Ishikawa (cell line): ENCODE results near the gene ZNF284.

Experiments
- CEBPB ChIP-seq: IDR thresholded peaks from 2 replicates; pipeline ENCODE4 v1.6.1; 2012
- CREB1 ChIP-seq: IDR thresholded peaks from 2 replicates; pipeline ENCODE4 v1.6.1; 2012; ENCODE audit warnings: low read depth
- EGR1 ChIP-seq: IDR thresholded peaks from 2 replicates; pipeline ENCODE4 v1.6.1; 2012
- EP300 ChIP-seq: IDR thresholded peaks from 2 replicates; pipeline ENCODE4 v1.6.1; 2012; ENCODE audit warnings: borderline replicate concordance
- FOXM1 ChIP-seq: IDR thresholded peaks from 2 replicates; pipeline ENCODE4 v1.6.1; 2012; ENCODE audit warnings: low read depth, borderline replicate concordance
- NFIC ChIP-seq: IDR thresholded peaks from 2 replicates; pipeline ENCODE4 v1.6.1; 2012
- RAD21 ChIP-seq: IDR thresholded peaks from 2 replicates; pipeline ENCODE4 v1.6.1; 2012; ENCODE audit warnings: low read depth
- REST ChIP-seq: IDR thresholded peaks from 2 replicates; pipeline ENCODE4 v1.6.1; 2012; ENCODE audit warnings: low read depth, mild to moderate bottlenecking
- TAF1 ChIP-seq: IDR thresholded peaks from 2 replicates; pipeline ENCODE4 v1.6.1; 2012; ENCODE audit warnings: low read depth, mild to moderate bottlenecking
- TCF12 ChIP-seq: IDR thresholded peaks from 2 replicates; pipeline ENCODE4 v1.6.1; 2012; ENCODE audit warnings: low read depth
- TEAD4 ChIP-seq: IDR thresholded peaks from 2 replicates; pipeline ENCODE4 v1.6.1; 2012
- USF1 ChIP-seq: IDR thresholded peaks from 2 replicates; pipeline ENCODE4 v1.6.1; 2012
- YY1 ChIP-seq: IDR thresholded peaks from 2 replicates; pipeline ENCODE4 v1.6.1; 2012; ENCODE audit warnings: low read depth
- ZBTB7A ChIP-seq: IDR thresholded peaks from 2 replicates; pipeline ENCODE4 v1.6.1; 2012; ENCODE audit warnings: low read depth
- TF ChIP-seq, protein P1 (sequence below): IDR thresholded peaks from 2 replicates; pipeline ENCODE4 v1.6.1; 2012

ZNF284 gene

DNA sequence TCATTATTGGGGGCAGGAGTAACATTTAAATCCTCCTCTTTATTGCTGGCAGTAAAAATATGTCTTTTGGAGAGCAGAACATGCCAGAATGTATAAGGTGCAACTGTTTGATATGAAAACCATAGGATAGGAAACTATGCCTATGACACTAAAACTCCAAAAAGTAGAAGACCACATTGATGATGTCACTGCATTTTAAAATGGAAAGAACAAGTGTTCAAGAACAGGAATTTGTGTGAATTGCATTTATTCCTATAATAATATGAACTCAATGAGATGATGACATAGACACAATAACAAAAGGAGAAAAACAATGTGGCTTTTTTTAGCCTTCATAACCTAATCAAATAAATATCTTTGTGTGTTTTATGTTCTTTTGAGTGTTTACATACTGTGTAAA is 37.5 kb downstream of the ZNF284 start:
- TF ChIP-seq CREB1: no peak
- no peak for TF ChIP-seq REST
- no peak for TF ChIP-seq TAF1
- no peak for TF ChIP-seq NFIC
- TF ChIP-seq USF1: no peak
- TF ChIP-seq, protein P1, sequence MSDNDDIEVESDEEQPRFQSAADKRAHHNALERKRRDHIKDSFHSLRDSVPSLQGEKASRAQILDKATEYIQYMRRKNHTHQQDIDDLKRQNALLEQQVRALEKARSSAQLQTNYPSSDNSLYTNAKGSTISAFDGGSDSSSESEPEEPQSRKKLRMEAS: no peak
- no peak for TF ChIP-seq TCF12

DNA sequence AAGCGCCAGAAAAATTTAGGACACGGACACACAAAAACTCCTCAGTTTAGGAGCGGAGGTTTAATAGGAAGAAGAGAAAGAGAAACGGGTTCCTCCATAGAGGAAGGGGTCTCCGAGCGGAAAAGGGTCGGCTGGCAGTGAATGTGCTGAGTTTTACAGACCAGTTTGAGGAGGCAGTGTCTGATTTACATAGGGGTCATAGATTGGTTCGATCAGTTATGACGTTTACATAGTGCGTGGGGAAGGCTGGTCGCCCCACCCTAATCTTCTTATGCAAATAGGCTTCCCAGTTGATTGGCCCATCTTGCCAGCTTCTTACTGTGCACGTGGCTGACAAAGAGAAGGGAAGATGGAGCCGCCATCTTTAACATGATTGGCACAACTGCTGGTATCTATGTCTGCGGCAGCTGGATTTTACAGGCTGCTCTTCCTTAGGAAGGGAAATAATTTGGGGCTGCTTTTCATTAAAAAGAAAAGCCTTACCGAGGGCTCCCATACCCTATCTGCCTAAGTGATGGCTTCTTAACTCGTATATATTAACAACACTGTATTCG is 40.0 kb downstream of the ZNF284 start:
- TF ChIP-seq NFIC (no peak), USF1 (no peak), EGR1 (no peak), TCF12 (no peak), TAF1 (no peak), YY1 (no peak), CEBPB (no peak), ZBTB7A (no peak), EP300 (no peak), REST (no peak), TEAD4 (no peak), RAD21 (no peak), CREB1 (no peak), FOXM1 (no peak)
- TF ChIP-seq, protein P1: no peak

- TF ChIP-seq YY1 (no peak), FOXM1 (peak; percentile 8; the same call in 1 of the 2 replicates), ZBTB7A (no peak)
Measured at GRCh38 chr19:44112802-44113137, 40.8 kb downstream of the ZNF284 start.

DNA sequence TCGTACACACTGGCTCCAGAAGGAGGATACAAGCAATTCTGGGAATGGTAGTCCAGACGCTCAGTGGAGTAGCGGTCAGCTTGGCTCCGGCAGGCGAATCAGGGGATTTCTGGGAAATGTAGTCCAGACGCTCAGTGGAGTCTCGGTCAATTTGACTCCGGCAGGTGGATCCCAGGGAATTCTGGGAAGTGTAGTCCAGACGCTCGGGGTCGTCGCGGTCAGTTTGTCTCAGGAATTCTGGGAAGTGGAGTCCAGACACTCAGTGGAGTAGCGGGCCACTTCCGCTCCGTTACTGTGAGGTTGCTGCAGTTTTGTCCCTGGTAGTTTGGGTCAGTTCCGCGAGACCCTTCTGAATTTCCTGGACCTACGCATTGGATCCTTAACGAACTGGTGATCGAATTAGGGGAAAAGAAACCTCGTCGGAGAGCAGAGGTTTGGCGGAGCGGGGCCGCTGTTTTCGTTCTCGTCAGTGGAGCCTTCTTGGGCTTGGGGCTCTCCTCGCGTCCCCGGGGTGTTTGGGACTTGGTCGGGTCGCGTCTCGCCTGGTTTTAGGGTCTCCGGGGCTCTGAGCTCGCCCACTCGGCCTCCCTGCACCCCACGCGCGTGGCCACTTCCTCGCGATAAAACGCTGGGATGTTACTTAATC is 41.3 kb downstream of the ZNF284 start, which contains the start of gene ZNF225:
Gene ZNF225 (plus strand): TSS at position 262 of the 646 bp plus-strand sequence. CDS start 2,429 bp downstream, outside the sequence.
- peak; percentile 47; the same call in 1 of the 2 replicates for TF ChIP-seq YY1
- TF ChIP-seq NFIC: peak; percentile 64
- TF ChIP-seq TCF12: peak; percentile 69
- TF ChIP-seq CREB1: peak; percentile 53; the same call in 1 of the 2 replicates
- TF ChIP-seq REST: no peak
- TF ChIP-seq USF1: peak; percentile 47
- TF ChIP-seq EGR1: no peak
- TF ChIP-seq FOXM1: no peak; the same call in 1 of the 2 replicates
- TF ChIP-seq ZBTB7A: no peak
